Gastrocnemius medialis (tissue), 4 donors: Measurements from ENCODE around the gene MOB3C. TPM values are rescaled to one million over a fixed set of nuclear protein-coding genes. Genes with fewer than 3 reads are reported as not detected.

Source experiments
- ATAC-seq, 2 donors: fragments of 150-250 bp; one replicate each; pipeline ENCODE4 v1.9.1; 2016
- DNase-seq, 2 donors: peaks; one replicate each; pipeline ENCODE4 v3.0.0-alpha.2; 2019
- H3K27ac ChIP-seq, 4 donors: fragments of 200-600 bp; sonication (generic); 1 replicate in 1 of 4; 2 replicates in 3 of 4; pipeline ENCODE4 v1.5.1; 2016 to 2018; ENCODE audit warnings: mild to moderate bottlenecking in 2 of 4, moderate library complexity in 1 of 4
- H3K27me3 ChIP-seq, 3 donors: fragments of 200-600 bp; sonication (generic) in 2 of 3; 1 replicate in 1 of 3; 2 replicates in 2 of 3; pipeline versions ENCODE4 v1.5.1 to v1.6.0; 2016 to 2019; ENCODE audit warnings: mild to moderate bottlenecking in 1 of 3, moderate library complexity in 1 of 3
- H3K36me3 ChIP-seq, 2 donors: fragments of 200-600 bp; sonication (generic) in 1 of 2; one replicate each; pipeline ENCODE4 v1.5.1; 2017 to 2018
- H3K4me1 ChIP-seq, 2 donors: fragments of 200-600 bp; sonication (generic) in 1 of 2; one replicate each; pipeline ENCODE4 v1.5.1; 2016 to 2017; ENCODE audit warnings: mild to moderate bottlenecking in 2 of 2
- H3K4me3 ChIP-seq, 4 donors: fragments of 200-600 bp; sonication (generic) in 3 of 4; 1 replicate in 1 of 4; 2 replicates in 3 of 4; pipeline ENCODE4 v1.5.1; 2016 to 2019; ENCODE audit warnings: mild to moderate bottlenecking in 2 of 4
- H3K9me3 ChIP-seq, 3 donors: fragments of 200-600 bp; sonication (generic) in 2 of 3; 1 replicate in 1 of 3; 2 replicates in 2 of 3; pipeline ENCODE4 v1.5.1; 2016 to 2019
- CTCF ChIP-seq, 5 experiments: fragments of 450-650 bp in 3 of 5; fragments of 200-600 bp in 2 of 5; sonication (generic) in 2 of 5; IDR thresholded peaks in 4 of 5; conservative IDR thresholded peaks in 1 of 5; 1 replicate in 4 of 5; 2 replicates in 1 of 5; pipeline ENCODE4 v1.5.1; 2016 to 2019; ENCODE audit warnings: antibody characterized with exemption in 5 of 5, mild to moderate bottlenecking in 3 of 5, moderate library complexity in 3 of 5
- POLR2A ChIP-seq, 2 donors: fragments of 450-650 bp; IDR thresholded peaks; one replicate each; pipeline ENCODE4 v1.6.1; 2017; ENCODE audit warnings: antibody characterized with exemption in 2 of 2, mild to moderate bottlenecking in 2 of 2, moderate library complexity in 2 of 2
- in situ Hi-C, 4 donors: fragments of 200-750 bp; cut with MboI; loops; one replicate each; pipeline versions ENCODE4 v1.15.0 to v1.8.0; 2017; ENCODE audit warnings: low sequenced_read_pairs in 4 of 4
- intact Hi-C: fragments of 100-400 bp; cut with DNase I; formaldehyde crosslinking; loops from one replicate; pipeline ENCODE4 v1.15.1; 2023; ENCODE audit warnings: low total_unique reads
- total RNA-seq, 4 donors: library from RNA; depleted of rRNA; stranded (reverse); fragments of >200 nt; gene quantifications; one replicate each; pipeline versions ENCODE4 v1.1.0 to v1.2.3, GENCODE V29; 2016

MOB3C gene
- total RNA-seq, 4 donors from 2014 or later, result 11.3 to 26.5 (median 23.3) TPM

- no peak for TF ChIP-seq POLR2A (IDR thresholded peaks at IDR 0.05)
- TF ChIP-seq CTCF (IDR thresholded peaks at IDR 0.05 in 4 of 5, conservative IDR thresholded peaks at IDR 0.05 in 1 of 5), result no peak
- ATAC-seq (no peak), DNase-seq (no peak)
- no peaks in the 10 kb centered on the region for H3K27me3 ChIP-seq
- H3K9me3 ChIP-seq, result no peaks in the 10 kb centered on the region
- H3K27ac ChIP-seq, result no peak overlapping the region
- H3K36me3 ChIP-seq, result peaks cover 0 to 74% of the 10 kb centered on the region in 2 donors
- no peak overlapping the region for H3K4me3 ChIP-seq
- in situ Hi-C loops, result no loop called here
- H3K4me1 ChIP-seq, result no peaks in the 10 kb centered on the region
- intact Hi-C loops, result no loop called here
Observed at GRCh38 chr1:46589529-46589928, 27.1 kb downstream of the MOB3C start.

GRCh38 chr1:46587069-46587468, 29.5 kb downstream of the MOB3C start:
- TF ChIP-seq CTCF (IDR thresholded peaks at IDR 0.05 in 4 of 5, conservative IDR thresholded peaks at IDR 0.05 in 1 of 5) (no peak), POLR2A (IDR thresholded peaks at IDR 0.05) (no peak)
- in situ Hi-C loops, result no loop called here

GRCh38 chr1:46585312-46585938, 31.2 kb downstream of the MOB3C start:
- in situ Hi-C loops (no loop called here), intact Hi-C loops (no loop called here)
- Histone ChIP-seq H3K4me1 (no peaks in the 10 kb centered on the region), H3K27me3 (no peaks in the 10 kb centered on the region), H3K4me3 (no peak overlapping the region), H3K36me3 (peaks cover 0 to 75% of the 10 kb centered on the region in 2 donors), H3K27ac (no peak overlapping the region), H3K9me3 (no peaks in the 10 kb centered on the region)
- DNase-seq (no peak), ATAC-seq (no peak)
- TF ChIP-seq POLR2A (IDR thresholded peaks at IDR 0.05) (no peak), CTCF (IDR thresholded peaks at IDR 0.05 in 4 of 5, conservative IDR thresholded peaks at IDR 0.05 in 1 of 5) (no peak)

More at GRCh38 chr1:46587069-46587468, 29.5 kb downstream of the MOB3C start:
- no peak overlapping the region for H3K27ac ChIP-seq
- peaks cover 0 to 78% of the 10 kb centered on the region in 2 donors for H3K36me3 ChIP-seq
- H3K4me1 ChIP-seq, result no peaks in the 10 kb centered on the region
- ATAC-seq, result peak in 1 of 2 donors; percentile 47
- intact Hi-C loops, result no loop called here
- H3K4me3 ChIP-seq, result no peak overlapping the region
- H3K9me3 ChIP-seq, result no peaks in the 10 kb centered on the region
- H3K27me3 ChIP-seq, result no peaks in the 10 kb centered on the region
- peak in 1 of 2 donors; percentile 46 for DNase-seq

DNA sequence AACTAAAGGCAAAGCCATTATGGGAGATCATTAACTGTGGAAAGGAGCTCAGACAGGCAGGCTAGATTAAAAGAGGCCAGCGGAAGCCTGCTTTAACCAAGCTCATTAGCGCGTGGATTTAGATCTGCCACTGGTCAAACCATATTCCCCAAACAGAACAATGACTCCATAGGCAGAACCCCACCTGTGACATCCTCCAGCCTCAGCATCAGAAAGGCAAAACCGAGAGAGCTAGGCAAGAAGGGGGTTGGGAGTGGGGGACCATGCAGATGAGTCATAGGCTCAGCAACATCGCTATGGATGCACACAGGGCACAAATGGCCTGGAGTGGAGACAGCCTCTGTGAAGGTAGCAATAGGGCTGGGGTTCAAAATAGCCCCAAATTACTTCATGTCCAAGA, 33.1 kb downstream of the MOB3C start:
- no peak for TF ChIP-seq CTCF (IDR thresholded peaks at IDR 0.05 in 4 of 5, conservative IDR thresholded peaks at IDR 0.05 in 1 of 5)
- TF ChIP-seq POLR2A (IDR thresholded peaks at IDR 0.05), result no peak
- in situ Hi-C loops, result no loop called here

GRCh38 chr1:46582972-46583371, 33.6 kb downstream of the MOB3C start:
- peaks cover 2 to 83% of the 10 kb centered on the region in 2 donors for H3K36me3 ChIP-seq
- H3K27ac ChIP-seq, result no peak overlapping the region
- H3K4me3 ChIP-seq, result no peak overlapping the region
- ATAC-seq (no peak), DNase-seq (no peak)
- H3K9me3 ChIP-seq, result no peaks in the 10 kb centered on the region
- H3K27me3 ChIP-seq, result no peaks in the 10 kb centered on the region
- H3K4me1 ChIP-seq, result no peaks in the 10 kb centered on the region
- TF ChIP-seq CTCF (IDR thresholded peaks at IDR 0.05 in 4 of 5, conservative IDR thresholded peaks at IDR 0.05 in 1 of 5) (no peak), POLR2A (IDR thresholded peaks at IDR 0.05) (no peak)
- intact Hi-C loops (no loop called here), in situ Hi-C loops (no loop called here)

More for the DNA sequence above, 33.1 kb downstream of the MOB3C start:
- no peaks in the 10 kb centered on the region for H3K27me3 ChIP-seq
- peaks cover 2 to 78% of the 10 kb centered on the region in 2 donors for H3K36me3 ChIP-seq
- H3K9me3 ChIP-seq, result no peaks in the 10 kb centered on the region
- no peak for DNase-seq
- no peaks in the 10 kb centered on the region for H3K4me1 ChIP-seq
- H3K27ac ChIP-seq, result no peak overlapping the region
- intact Hi-C loops, result no loop called here
- H3K4me3 ChIP-seq, result no peak overlapping the region
- ATAC-seq, result no peak
